Activated CD4-positive, alpha-beta memory T cell treated with anti-CD3 and anti-CD28 coated beads, Interleukin-2, amount 10 ng/mL, durations not matched to agents 7 days and 5 days (primary cell): ENCODE measurements around the gene YAE1. TPM values are rescaled to one million over a fixed set of nuclear protein-coding genes. Genes with fewer than 3 reads are reported as not detected.
A peak's percentile ranks its signal among the peaks of the same experiment; 100 is the strongest.

Source experiments
- CTCF ChIA-PET: fragments of 350-600 bp; sonication (Branson Sonifier 250); formaldehyde crosslinking; loops from one replicate; lab custom pipeline; 2021; ENCODE audit warnings: antibody characterized with exemption, inconsistent platforms; lab: Charles Lee
- POLR2A ChIA-PET: fragments of 350-600 bp; sonication (Branson Sonifier 250); formaldehyde crosslinking; loops from one replicate; lab custom pipeline; 2021; ENCODE audit warnings: antibody characterized with exemption; lab: Charles Lee
- DNase-seq: peaks from one replicate; pipeline ENCODE4 v3.0.0-alpha.2; 2020
- H3K27ac Mint-ChIP-seq: one replicate; pipeline ENCODE4 v1.8.0; 2021; ENCODE audit warnings: mild to moderate bottlenecking, mixed read lengths
- H3K27me3 Mint-ChIP-seq: one replicate; pipeline ENCODE4 v1.8.0; 2021; ENCODE audit warnings: mixed read lengths
- H3K36me3 Mint-ChIP-seq: one replicate; pipeline ENCODE4 v1.8.0; 2021; ENCODE audit warnings: low read depth, mixed read lengths
- H3K4me1 Mint-ChIP-seq: one replicate; pipeline ENCODE4 v1.8.0; 2021; ENCODE audit warnings: mixed read lengths
- H3K4me3 Mint-ChIP-seq: one replicate; pipeline ENCODE4 v1.8.0; 2021; ENCODE audit warnings: mild to moderate bottlenecking, mixed read lengths
- H3K9me3 Mint-ChIP-seq: one replicate; pipeline ENCODE4 v1.8.0; 2021; ENCODE audit warnings: mixed read lengths
- total RNA-seq, 2 experiments: library from RNA; stranded (reverse); gene quantifications; one replicate each; pipeline ENCODE4 v1.2.3, GENCODE V29; 2021

The YAE1 gene
- total RNA-seq, 2 experiments from 2014 or later, result 8.4 to 9.3 TPM

GRCh38 chr7:39560997-39561396, 5.2 kb upstream of the YAE1 start:
- no peak for DNase-seq
- Mint-ChIP-seq H3K27ac (no peak overlapping the region), H3K27me3 (peaks cover 26% of the 10 kb centered on the region), H3K4me3 (no peak overlapping the region), H3K9me3 (no peaks in the 10 kb centered on the region), H3K4me1 (peaks cover 6% of the 10 kb centered on the region), H3K36me3 (no peaks in the 10 kb centered on the region)
- ChIA-PET POLR2A (no interaction called here), CTCF (no interaction called here)

- Mint-ChIP-seq H3K9me3 (no peaks in the 10 kb centered on the region), H3K4me3 (peak overlapping the region; percentile 94), H3K36me3 (peaks cover 6% of the 10 kb centered on the region), H3K27me3 (peaks cover 5% of the 10 kb centered on the region), H3K27ac (peak overlapping the region; percentile 83), H3K4me1 (peaks cover 14% of the 10 kb centered on the region)
- DNase-seq, result no peak
- ChIA-PET POLR2A (no interaction called here), CTCF (no interaction called here)
Observed at GRCh38 chr7:39565538-39565937, 666 bp upstream of the YAE1 start.

GRCh38 chr7:39567294-39567693, 1.1 kb downstream of the YAE1 start:
- H3K36me3 Mint-ChIP-seq, result peaks cover 11% of the 10 kb centered on the region
- H3K4me1 Mint-ChIP-seq, result peaks cover 14% of the 10 kb centered on the region
- no peaks in the 10 kb centered on the region for H3K9me3 Mint-ChIP-seq
- no peaks in the 10 kb centered on the region for H3K27me3 Mint-ChIP-seq
- ChIA-PET POLR2A (interaction anchor here (0.7 to 1.6 kb wide), 10 partner anchors 8 to 385 kb away, joined by 3 to 7 read pairs (median 3); partner anchors contain the start of gene RALA), CTCF (interaction anchor here (0.8 to 1.2 kb wide), 5 partner anchors 11 to 180 kb away, joined by 3 to 5 read pairs (median 4); no protein-coding TSS in a partner anchor)
- no peak overlapping the region for H3K27ac Mint-ChIP-seq
- no peak for DNase-seq
- H3K4me3 Mint-ChIP-seq, result peak overlapping the region; percentile 94

- DNase-seq, result no peak
- H3K9me3 Mint-ChIP-seq, result no peaks in the 10 kb centered on the region
- no peak overlapping the region for H3K27ac Mint-ChIP-seq
- H3K4me3 Mint-ChIP-seq, result no peak overlapping the region
- CTCF ChIA-PET, result no interaction called here
- no peaks in the 10 kb centered on the region for H3K27me3 Mint-ChIP-seq
- H3K36me3 Mint-ChIP-seq, result peaks cover 20% of the 10 kb centered on the region
- peaks cover 14% of the 10 kb centered on the region for H3K4me1 Mint-ChIP-seq
- POLR2A ChIA-PET, result interaction anchor here (1.5 to 1.9 kb wide), 2 partner anchors 8 to 159 kb away, joined by 4 to 7 read pairs; no protein-coding TSS in a partner anchor
Observed at GRCh38 chr7:39574673-39575349, 8.6 kb downstream of the YAE1 start.

- ChIA-PET POLR2A (interaction anchor here (1.0 to 1.1 kb wide), 3 partner anchors 156 to 170 kb away, joined by 3 to 5 read pairs (median 4); no protein-coding TSS in a partner anchor), CTCF (interaction anchor here (0.8 to 8.5 kb wide), 7 partner anchors 11 to 473 kb away, joined by 3 to 316 read pairs (median 6); no protein-coding TSS in a partner anchor)
- Mint-ChIP-seq H3K4me3 (no peak overlapping the region), H3K36me3 (peaks cover 9% of the 10 kb centered on the region), H3K9me3 (no peaks in the 10 kb centered on the region), H3K4me1 (peaks cover 20% of the 10 kb centered on the region), H3K27ac (no peak overlapping the region), H3K27me3 (no peaks in the 10 kb centered on the region)
- no peak for DNase-seq
Observed at GRCh38 chr7:39577229-39577874, 11.1 kb downstream of the YAE1 start.

GRCh38 chr7:39580149-39580874, 14.1 kb downstream of the YAE1 start:
- peak; percentile 78 for DNase-seq
- Mint-ChIP-seq H3K27ac (no peak overlapping the region), H3K4me1 (peaks cover 12% of the 10 kb centered on the region), H3K4me3 (no peak overlapping the region), H3K36me3 (peaks cover 3% of the 10 kb centered on the region), H3K9me3 (no peaks in the 10 kb centered on the region), H3K27me3 (no peaks in the 10 kb centered on the region)
- ChIA-PET CTCF (interaction anchor here (0.6 to 8.5 kb wide), 37 partner anchors 9 to 555 kb away, joined by 3 to 316 read pairs (median 5); partner anchors contain the start of genes MPLKIP, RALA, SUGCT and YAE1), POLR2A (interaction anchor here (0.7 to 3.6 kb wide), 7 partner anchors 9 to 169 kb away, joined by 3 to 24 read pairs (median 5); partner anchors contain the start of gene RALA)

GRCh38 chr7:39582536-39582935, 16.3 kb downstream of the YAE1 start:
- no peak for DNase-seq
- ChIA-PET POLR2A (interaction anchor here (0.7 to 1.1 kb wide), 3 partner anchors 10 to 368 kb away, joined by 3 read pairs; partner anchors contain the start of gene CDK13), CTCF (interaction anchor here (1.5 to 8.5 kb wide), 5 partner anchors 16 to 470 kb away, joined by 4 to 316 read pairs (median 30); partner anchors contain the start of gene RALA)
- no peak overlapping the region for H3K4me3 Mint-ChIP-seq
- H3K36me3 Mint-ChIP-seq, result peaks cover 3% of the 10 kb centered on the region
- H3K9me3 Mint-ChIP-seq, result no peaks in the 10 kb centered on the region
- peaks cover 7% of the 10 kb centered on the region for H3K4me1 Mint-ChIP-seq
- no peak overlapping the region for H3K27ac Mint-ChIP-seq
- H3K27me3 Mint-ChIP-seq, result no peaks in the 10 kb centered on the region

- DNase-seq, result no peak
- H3K27ac Mint-ChIP-seq, result no peak overlapping the region
- no peak overlapping the region for H3K4me3 Mint-ChIP-seq
- H3K36me3 Mint-ChIP-seq, result no peaks in the 10 kb centered on the region
- H3K9me3 Mint-ChIP-seq, result no peaks in the 10 kb centered on the region
- POLR2A ChIA-PET, result no interaction called here
- CTCF ChIA-PET, result interaction anchor here (8.5 kb wide), 1 partner anchor 162 kb away, joined by 316 read pairs; no protein-coding TSS in a partner anchor
- no peaks in the 10 kb centered on the region for H3K27me3 Mint-ChIP-seq
- H3K4me1 Mint-ChIP-seq, result peaks cover 14% of the 10 kb centered on the region
Observed at GRCh38 chr7:39583539-39583938, 17.3 kb downstream of the YAE1 start.

- H3K36me3 Mint-ChIP-seq, result peaks cover 6% of the 10 kb centered on the region
- no peaks in the 10 kb centered on the region for H3K9me3 Mint-ChIP-seq
- H3K4me3 Mint-ChIP-seq, result no peak overlapping the region
- no peak for DNase-seq
- ChIA-PET CTCF (no interaction called here), POLR2A (interaction anchor here (1.2 kb wide), 1 partner anchor 362 kb away, joined by 4 read pairs; no protein-coding TSS in a partner anchor)
- H3K27ac Mint-ChIP-seq, result no peak overlapping the region
- no peaks in the 10 kb centered on the region for H3K27me3 Mint-ChIP-seq
- peaks cover 35% of the 10 kb centered on the region for H3K4me1 Mint-ChIP-seq
Observed at GRCh38 chr7:39587393-39587792, 21.2 kb downstream of the YAE1 start.

- Mint-ChIP-seq H3K4me1 (peaks cover 40% of the 10 kb centered on the region), H3K36me3 (peaks cover 6% of the 10 kb centered on the region), H3K27me3 (no peaks in the 10 kb centered on the region), H3K4me3 (no peak overlapping the region), H3K27ac (no peak overlapping the region), H3K9me3 (no peaks in the 10 kb centered on the region)
- ChIA-PET CTCF (interaction anchor here (0.9 to 2.6 kb wide), 4 partner anchors 8 to 145 kb away, joined by 4 to 21 read pairs (median 6); no protein-coding TSS in a partner anchor), POLR2A (interaction anchor here (1.2 to 2.5 kb wide), 4 partner anchors 8 to 361 kb away, joined by 4 to 16 read pairs (median 6); partner anchors contain the start of gene RALA)
- DNase-seq, result no peak
Observed at GRCh38 chr7:39588416-39588815, 22.2 kb downstream of the YAE1 start.

- peak; percentile 77 for DNase-seq
- CTCF ChIA-PET, result interaction anchor here (0.6 to 2.6 kb wide), 9 partner anchors 9 to 463 kb away, joined by 3 to 21 read pairs (median 4); partner anchors contain the start of gene RALA
- H3K9me3 Mint-ChIP-seq, result no peaks in the 10 kb centered on the region
- H3K4me1 Mint-ChIP-seq, result peaks cover 45% of the 10 kb centered on the region
- POLR2A ChIA-PET, result interaction anchor here (1.1 to 2.5 kb wide), 7 partner anchors 9 to 359 kb away, joined by 3 to 16 read pairs (median 5); partner anchors contain the start of genes RALA and YAE1
- no peaks in the 10 kb centered on the region for H3K27me3 Mint-ChIP-seq
- no peak overlapping the region for H3K4me3 Mint-ChIP-seq
- H3K36me3 Mint-ChIP-seq, result peaks cover 6% of the 10 kb centered on the region
- H3K27ac Mint-ChIP-seq, result peak overlapping the region; percentile 24
Observed at GRCh38 chr7:39589323-39590111, 23.3 kb downstream of the YAE1 start.
